Peyer's patch (tissue), 4 donors: ENCODE data around the gene TTC38. TPM values are rescaled to one million over a fixed set of nuclear protein-coding genes. Genes with fewer than 3 reads are reported as not detected.

Source experiments
- DNase-seq, 3 donors: peaks; one replicate each; pipeline ENCODE4 v3.0.0-alpha.2; 2017 to 2019
- H3K27ac ChIP-seq, 4 donors: fragments of 200-600 bp; sonication (generic); one replicate each; pipeline ENCODE4 v1.5.1; 2016 to 2019
- H3K27me3 ChIP-seq, 2 donors: fragments of 200-600 bp; sonication (generic); one replicate each; pipeline ENCODE4 v1.5.1; 2019
- H3K36me3 ChIP-seq, 3 donors: fragments of 200-600 bp; sonication (generic); one replicate each; pipeline ENCODE4 v1.5.1; 2016 to 2019
- H3K4me1 ChIP-seq, 4 donors: fragments of 200-600 bp; sonication (generic); one replicate each; pipeline ENCODE4 v1.5.1; 2016 to 2019
- H3K4me3 ChIP-seq, 4 donors: fragments of 200-600 bp; sonication (generic); 1 replicate in 3 of 4; 2 replicates in 1 of 4; pipeline ENCODE4 v1.5.1; 2016 to 2019; ENCODE audit warnings: mild to moderate bottlenecking in 1 of 4
- H3K9me3 ChIP-seq, 4 donors: fragments of 200-600 bp; sonication (generic); one replicate each; pipeline ENCODE4 v1.5.1; 2016 to 2019; ENCODE audit warnings: mild to moderate bottlenecking in 1 of 4
- CTCF ChIP-seq, 6 experiments: fragments of 450-650 bp in 4 of 6; fragments of 200-600 bp in 2 of 6; sonication (generic) in 1 of 6; IDR thresholded peaks; one replicate each; pipeline ENCODE4 v1.5.1; 2017 to 2019; ENCODE audit warnings: antibody characterized with exemption in 6 of 6, mild to moderate bottlenecking in 3 of 6, moderate library complexity in 1 of 6
- POLR2A ChIP-seq, 2 donors: fragments of 450-650 bp; IDR thresholded peaks; one replicate each; pipeline ENCODE4 v1.5.1; 2017; ENCODE audit warnings: antibody characterized with exemption in 2 of 2, mild to moderate bottlenecking in 2 of 2, moderate library complexity in 2 of 2
- total RNA-seq, 4 donors: library from RNA; depleted of rRNA; stranded (reverse); fragments of >200 nt; gene quantifications; one replicate each; pipeline ENCODE4 v1.1.0, GENCODE V29; 2016

TTC38 gene
- total RNA-seq, 4 donors from 2014 or later: 173 to 606 (median 587) TPM

GRCh38 chr22:46240073-46240472, 27.7 kb upstream of the TTC38 start:
- TF ChIP-seq POLR2A (IDR thresholded peaks at IDR 0.05) (no peak), CTCF (IDR thresholded peaks at IDR 0.05) (no peak)

GRCh38 chr22:46240506-46240905, 27.3 kb upstream of the TTC38 start:
- Histone ChIP-seq H3K4me3 (no peak overlapping the region), H3K36me3 (peaks cover 0 to 58% (median 0%) of the 10 kb centered on the region in 3 donors), H3K9me3 (no peaks in the 10 kb centered on the region), H3K27me3 (no peaks in the 10 kb centered on the region), H3K27ac (peak overlapping the region in 1 of 4 donors; percentile 56), H3K4me1 (peaks cover 6 to 17% (median 14%) of the 10 kb centered on the region in 4 donors)
- TF ChIP-seq POLR2A (IDR thresholded peaks at IDR 0.05) (no peak), CTCF (IDR thresholded peaks at IDR 0.05) (no peak)
- no peak for DNase-seq

More at GRCh38 chr22:46240073-46240472, 27.7 kb upstream of the TTC38 start:
- H3K27ac ChIP-seq: peak overlapping the region in 2 of 4 donors; percentile 21 to 56
- H3K36me3 ChIP-seq: peaks cover 0 to 62% (median 0%) of the 10 kb centered on the region in 3 donors
- no peak for DNase-seq
- no peaks in the 10 kb centered on the region for H3K9me3 ChIP-seq
- no peaks in the 10 kb centered on the region for H3K27me3 ChIP-seq
- H3K4me3 ChIP-seq: no peak overlapping the region
- peaks cover 6 to 15% (median 13%) of the 10 kb centered on the region in 4 donors for H3K4me1 ChIP-seq

GRCh38 chr22:46240907-46241306, 26.9 kb upstream of the TTC38 start:
- H3K36me3 ChIP-seq: peaks cover 0 to 54% (median 0%) of the 10 kb centered on the region in 3 donors
- H3K9me3 ChIP-seq: no peaks in the 10 kb centered on the region
- DNase-seq: peak in 2 of 3 donors; percentile 68 to 87
- no peak overlapping the region for H3K4me3 ChIP-seq
- H3K27me3 ChIP-seq: no peaks in the 10 kb centered on the region
- H3K4me1 ChIP-seq: peaks cover 6 to 17% (median 14%) of the 10 kb centered on the region in 4 donors
- peak overlapping the region in 1 of 4 donors; percentile 56 for H3K27ac ChIP-seq
- TF ChIP-seq CTCF (IDR thresholded peaks at IDR 0.05) (no peak), POLR2A (IDR thresholded peaks at IDR 0.05) (no peak)

GRCh38 chr22:46241396-46242007, 26.3 kb upstream of the TTC38 start:
- no peak for TF ChIP-seq CTCF (IDR thresholded peaks at IDR 0.05)
- no peak for TF ChIP-seq POLR2A (IDR thresholded peaks at IDR 0.05)
- Histone ChIP-seq H3K27me3 (no peaks in the 10 kb centered on the region), H3K9me3 (no peaks in the 10 kb centered on the region), H3K27ac (peak overlapping the region in 2 of 4 donors; percentile 9 to 56), H3K4me1 (peaks cover 6 to 17% (median 14%) of the 10 kb centered on the region in 4 donors), H3K4me3 (no peak overlapping the region), H3K36me3 (peaks cover 0 to 48% (median 0%) of the 10 kb centered on the region in 3 donors)
- DNase-seq: no peak

- TF ChIP-seq POLR2A (IDR thresholded peaks at IDR 0.05): no peak
- TF ChIP-seq CTCF (IDR thresholded peaks at IDR 0.05): no peak
- DNase-seq: no peak
- no peaks in the 10 kb centered on the region for H3K9me3 ChIP-seq
- H3K27ac ChIP-seq: no peak overlapping the region
- no peaks in the 10 kb centered on the region for H3K27me3 ChIP-seq
- peaks cover 0 to 43% (median 0%) of the 10 kb centered on the region in 3 donors for H3K36me3 ChIP-seq
- peaks cover 6 to 17% (median 14%) of the 10 kb centered on the region in 4 donors for H3K4me1 ChIP-seq
- no peak overlapping the region for H3K4me3 ChIP-seq
These were observed 25.7 kb upstream of the TTC38 start for GRCh38 chr22:46242076-46242475.
